K562 (cell line): ENCODE results near the gene FPGS.

Source experiments
- CBFB ChIP-seq: sonication (generic); formaldehyde crosslinking; IDR thresholded peaks from 2 replicates; pipeline ENCODE4 v1.4.0; 2020; ENCODE audit warnings: mild to moderate bottlenecking, missing genetic modification reagents
- CEBPB ChIP-seq: fragments of 450-650 bp; IDR thresholded peaks from 2 replicates; pipeline ENCODE4 v1.6.1; 2016; ENCODE audit warnings: missing genetic modification characterization, missing compliant biosample characterization
- RBFOX2 ChIP-seq: fragments of 200-400 bp; formaldehyde crosslinking; IDR thresholded peaks from 2 replicates; pipeline ENCODE4 v1.6.1; 2017; ENCODE audit warnings: low read depth, mild to moderate bottlenecking, low read length, moderate library complexity
- RNF2 ChIP-seq: sonication (generic); IDR thresholded peaks from 2 replicates; pipeline ENCODE4 v1.6.1; 2016
- XRCC5 ChIP-seq: fragments of 200-400 bp; formaldehyde crosslinking; IDR thresholded peaks from 2 replicates; pipeline ENCODE4 v1.6.1; 2017; ENCODE audit warnings: low read depth, mild to moderate bottlenecking, low read length
- TF ChIP-seq, protein P1 (sequence below), 2 experiments: fragments of 450-650 bp; formaldehyde crosslinking in 1 of 2; IDR thresholded peaks; 2 replicates each; pipeline versions ENCODE4 v1.4.0 to v1.6.1; 2014 to 2020; ENCODE audit warnings: mild to moderate bottlenecking in 2 of 2, borderline replicate concordance in 1 of 2, low read depth in 1 of 2
- TF ChIP-seq, protein P2 (sequence below): fragments of 250-450 bp; sonication (Bioruptor Pico); IDR thresholded peaks from 2 replicates; pipeline ENCODE4 v1.4.0; 2020
- TF ChIP-seq, protein P3 (sequence below): sonication (generic); formaldehyde crosslinking; IDR thresholded peaks from 2 replicates; pipeline ENCODE4 v1.8.1; 2022; ENCODE audit warnings: missing genetic modification reagents

DNA sequence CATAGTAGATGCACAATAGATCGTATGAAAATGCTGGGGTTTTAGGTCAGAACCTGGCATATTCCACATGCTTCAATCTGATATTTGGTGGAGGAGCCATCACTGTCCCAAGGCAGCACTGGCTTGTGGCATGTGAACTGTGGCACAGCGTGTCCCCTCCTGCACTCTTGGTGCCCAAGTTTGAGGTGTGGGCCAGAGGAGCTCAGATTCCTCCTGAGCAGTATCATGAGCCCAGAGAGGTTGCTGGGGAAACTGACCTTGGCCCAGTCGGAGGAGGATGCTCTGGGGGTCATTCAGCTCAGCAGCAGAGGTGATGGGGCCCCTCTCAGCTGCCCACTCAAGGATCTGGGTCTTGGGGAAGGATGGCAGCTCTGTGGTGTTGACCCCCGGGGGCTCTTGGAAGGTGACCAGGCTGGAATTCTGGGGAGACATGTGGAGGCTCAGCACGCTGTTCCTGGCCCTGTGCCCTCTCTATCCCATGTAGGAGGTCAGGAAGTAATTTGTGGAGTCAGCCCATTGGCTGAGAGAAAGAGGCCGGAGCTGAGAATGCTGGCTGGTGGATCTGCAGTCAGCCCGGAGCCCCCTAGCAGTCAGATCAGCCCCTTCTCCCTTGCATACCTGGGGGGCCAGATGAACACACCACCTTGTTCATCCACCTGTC lies 23.7 kb downstream of the FPGS start:
- TF ChIP-seq, protein P1, sequence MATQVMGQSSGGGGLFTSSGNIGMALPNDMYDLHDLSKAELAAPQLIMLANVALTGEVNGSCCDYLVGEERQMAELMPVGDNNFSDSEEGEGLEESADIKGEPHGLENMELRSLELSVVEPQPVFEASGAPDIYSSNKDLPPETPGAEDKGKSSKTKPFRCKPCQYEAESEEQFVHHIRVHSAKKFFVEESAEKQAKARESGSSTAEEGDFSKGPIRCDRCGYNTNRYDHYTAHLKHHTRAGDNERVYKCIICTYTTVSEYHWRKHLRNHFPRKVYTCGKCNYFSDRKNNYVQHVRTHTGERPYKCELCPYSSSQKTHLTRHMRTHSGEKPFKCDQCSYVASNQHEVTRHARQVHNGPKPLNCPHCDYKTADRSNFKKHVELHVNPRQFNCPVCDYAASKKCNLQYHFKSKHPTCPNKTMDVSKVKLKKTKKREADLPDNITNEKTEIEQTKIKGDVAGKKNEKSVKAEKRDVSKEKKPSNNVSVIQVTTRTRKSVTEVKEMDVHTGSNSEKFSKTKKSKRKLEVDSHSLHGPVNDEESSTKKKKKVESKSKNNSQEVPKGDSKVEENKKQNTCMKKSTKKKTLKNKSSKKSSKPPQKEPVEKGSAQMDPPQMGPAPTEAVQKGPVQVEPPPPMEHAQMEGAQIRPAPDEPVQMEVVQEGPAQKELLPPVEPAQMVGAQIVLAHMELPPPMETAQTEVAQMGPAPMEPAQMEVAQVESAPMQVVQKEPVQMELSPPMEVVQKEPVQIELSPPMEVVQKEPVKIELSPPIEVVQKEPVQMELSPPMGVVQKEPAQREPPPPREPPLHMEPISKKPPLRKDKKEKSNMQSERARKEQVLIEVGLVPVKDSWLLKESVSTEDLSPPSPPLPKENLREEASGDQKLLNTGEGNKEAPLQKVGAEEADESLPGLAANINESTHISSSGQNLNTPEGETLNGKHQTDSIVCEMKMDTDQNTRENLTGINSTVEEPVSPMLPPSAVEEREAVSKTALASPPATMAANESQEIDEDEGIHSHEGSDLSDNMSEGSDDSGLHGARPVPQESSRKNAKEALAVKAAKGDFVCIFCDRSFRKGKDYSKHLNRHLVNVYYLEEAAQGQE (IDR thresholded peaks at IDR 0.05; ENCODE audit: borderline replicate concordance): no peak
- TF ChIP-seq, protein P1 (CRISPR knock-in tag; IDR thresholded peaks at IDR 0.05; ENCODE audit: low read depth): no peak
- TF ChIP-seq CBFB (CRISPR knock-in tag) (no peak), RNF2 (no peak), CEBPB (no peak), XRCC5 (no peak), RBFOX2 (no peak; the same call in 1 of the 2 replicates)
- TF ChIP-seq, protein P2, sequence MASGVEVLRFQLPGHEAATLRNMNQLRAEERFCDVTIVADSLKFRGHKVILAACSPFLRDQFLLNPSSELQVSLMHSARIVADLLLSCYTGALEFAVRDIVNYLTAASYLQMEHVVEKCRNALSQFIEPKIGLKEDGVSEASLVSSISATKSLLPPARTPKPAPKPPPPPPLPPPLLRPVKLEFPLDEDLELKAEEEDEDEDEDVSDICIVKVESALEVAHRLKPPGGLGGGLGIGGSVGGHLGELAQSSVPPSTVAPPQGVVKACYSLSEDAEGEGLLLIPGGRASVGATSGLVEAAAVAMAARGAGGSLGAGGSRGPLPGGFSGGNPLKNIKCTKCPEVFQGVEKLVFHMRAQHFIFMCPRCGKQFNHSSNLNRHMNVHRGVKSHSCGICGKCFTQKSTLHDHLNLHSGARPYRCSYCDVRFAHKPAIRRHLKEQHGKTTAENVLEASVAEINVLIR (CRISPR knock-in tag): no peak
- TF ChIP-seq, protein P3, sequence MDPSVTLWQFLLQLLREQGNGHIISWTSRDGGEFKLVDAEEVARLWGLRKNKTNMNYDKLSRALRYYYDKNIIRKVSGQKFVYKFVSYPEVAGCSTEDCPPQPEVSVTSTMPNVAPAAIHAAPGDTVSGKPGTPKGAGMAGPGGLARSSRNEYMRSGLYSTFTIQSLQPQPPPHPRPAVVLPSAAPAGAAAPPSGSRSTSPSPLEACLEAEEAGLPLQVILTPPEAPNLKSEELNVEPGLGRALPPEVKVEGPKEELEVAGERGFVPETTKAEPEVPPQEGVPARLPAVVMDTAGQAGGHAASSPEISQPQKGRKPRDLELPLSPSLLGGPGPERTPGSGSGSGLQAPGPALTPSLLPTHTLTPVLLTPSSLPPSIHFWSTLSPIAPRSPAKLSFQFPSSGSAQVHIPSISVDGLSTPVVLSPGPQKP: no peak
